TTC549 (cell line): ENCODE results near the gene OR52A5.

ENCODE experiments used
- FAIRE-seq: peaks from 2 replicates; lab custom pipeline; 2012; peaks lifted over from hg19 to GRCh38; lab: Jason Lieb, UNC

Gene OR52A5

DNA sequence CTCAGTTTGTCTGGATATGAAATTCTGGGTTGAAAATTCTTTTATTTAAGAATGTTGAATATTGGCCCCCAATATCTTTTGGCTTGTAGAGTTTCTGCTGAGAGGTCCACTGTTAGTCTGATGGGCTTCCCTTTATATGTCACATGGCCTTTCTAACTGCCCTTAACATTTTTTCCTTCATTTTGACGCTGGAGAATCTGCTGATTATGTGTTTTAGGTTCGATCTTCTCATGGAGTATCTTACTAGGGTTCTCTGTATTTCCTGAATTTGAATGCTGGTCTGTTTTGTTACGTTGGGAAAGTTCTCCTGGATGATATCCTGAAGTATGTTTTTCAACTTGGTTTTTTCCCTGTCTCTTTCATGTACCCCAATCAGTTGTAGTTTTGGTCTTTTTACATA lies 22.8 kb downstream of the OR52A5 start:
- no peak for FAIRE-seq

DNA sequence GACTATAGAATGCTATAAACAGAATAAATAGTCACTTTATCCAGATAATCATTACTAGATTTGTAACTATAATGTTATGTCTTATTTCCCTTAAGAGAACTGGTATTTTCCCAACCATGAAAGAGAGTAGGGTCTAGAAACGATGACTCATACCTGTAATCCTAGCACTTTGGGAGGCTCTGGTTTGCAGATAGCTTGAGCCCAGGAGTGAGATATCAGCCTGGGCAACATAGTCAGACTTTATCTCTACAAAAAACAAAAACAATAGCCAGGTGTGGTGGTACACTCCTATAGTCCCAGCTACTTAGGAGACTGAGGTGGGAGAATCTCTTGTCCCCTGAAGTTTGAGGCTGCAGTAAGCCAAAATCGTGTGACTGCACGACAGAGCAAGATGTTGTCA lies 30.9 kb downstream of the OR52A5 start:
- FAIRE-seq, result no peak

DNA sequence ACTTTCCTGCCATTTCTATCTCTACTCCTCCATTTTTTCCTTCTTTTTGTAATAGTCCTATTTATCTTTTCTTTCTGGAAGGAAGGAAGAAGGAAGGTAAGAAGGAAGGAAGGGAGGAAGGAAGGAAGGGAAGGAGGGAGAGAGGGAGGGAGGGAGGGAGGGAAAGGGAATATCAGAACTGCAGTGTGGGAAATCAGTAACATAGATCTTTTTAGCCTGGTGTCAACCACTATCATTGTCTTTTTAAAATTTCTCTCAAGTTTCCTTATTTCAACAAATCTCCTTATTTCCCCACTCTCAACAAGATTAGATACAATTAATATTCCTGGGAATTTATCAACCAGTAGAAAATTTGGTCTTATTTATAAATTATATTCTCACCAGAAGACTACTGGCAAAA lies 35.1 kb downstream of the OR52A5 start:
- FAIRE-seq, result no peak

DNA sequence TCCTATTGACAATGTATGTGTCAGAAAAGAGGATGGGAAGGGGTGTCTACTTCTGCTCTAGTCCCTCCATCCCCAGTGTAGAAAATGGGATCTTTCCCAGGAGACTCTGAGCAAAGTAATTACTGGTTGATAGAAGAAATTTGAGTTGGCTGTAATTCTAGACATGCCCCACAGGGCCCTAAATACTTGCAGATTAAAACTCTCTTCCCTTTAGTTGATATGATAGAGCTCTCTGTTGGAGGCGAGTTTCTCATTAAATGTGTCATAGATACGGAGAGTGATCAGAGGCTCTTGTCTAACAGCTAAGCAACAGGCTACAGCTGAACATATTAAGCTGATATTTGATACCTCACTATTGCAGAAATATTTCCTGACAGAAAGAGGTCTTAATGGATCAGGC lies 35.9 kb downstream of the OR52A5 start:
- FAIRE-seq, result no peak

DNA sequence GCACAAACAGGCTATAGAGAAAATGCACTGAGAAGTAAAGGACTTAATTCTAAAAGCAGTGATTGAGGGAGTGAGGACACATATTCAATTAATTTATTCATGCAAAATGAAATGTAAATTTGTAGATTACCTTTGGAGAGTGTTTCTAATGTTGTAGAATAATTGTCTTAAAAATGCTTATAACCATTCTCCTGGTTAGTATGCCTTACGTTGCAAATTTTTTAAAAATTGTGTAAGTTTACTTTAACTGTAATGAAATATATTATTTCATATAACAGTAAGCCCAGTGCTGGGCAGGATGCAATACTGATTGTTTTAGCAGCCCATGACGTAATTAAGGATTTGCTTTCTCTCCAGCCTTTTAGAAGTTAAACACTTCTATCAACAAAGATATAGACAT lies 42.1 kb downstream of the OR52A5 start:
- FAIRE-seq, result no peak

DNA sequence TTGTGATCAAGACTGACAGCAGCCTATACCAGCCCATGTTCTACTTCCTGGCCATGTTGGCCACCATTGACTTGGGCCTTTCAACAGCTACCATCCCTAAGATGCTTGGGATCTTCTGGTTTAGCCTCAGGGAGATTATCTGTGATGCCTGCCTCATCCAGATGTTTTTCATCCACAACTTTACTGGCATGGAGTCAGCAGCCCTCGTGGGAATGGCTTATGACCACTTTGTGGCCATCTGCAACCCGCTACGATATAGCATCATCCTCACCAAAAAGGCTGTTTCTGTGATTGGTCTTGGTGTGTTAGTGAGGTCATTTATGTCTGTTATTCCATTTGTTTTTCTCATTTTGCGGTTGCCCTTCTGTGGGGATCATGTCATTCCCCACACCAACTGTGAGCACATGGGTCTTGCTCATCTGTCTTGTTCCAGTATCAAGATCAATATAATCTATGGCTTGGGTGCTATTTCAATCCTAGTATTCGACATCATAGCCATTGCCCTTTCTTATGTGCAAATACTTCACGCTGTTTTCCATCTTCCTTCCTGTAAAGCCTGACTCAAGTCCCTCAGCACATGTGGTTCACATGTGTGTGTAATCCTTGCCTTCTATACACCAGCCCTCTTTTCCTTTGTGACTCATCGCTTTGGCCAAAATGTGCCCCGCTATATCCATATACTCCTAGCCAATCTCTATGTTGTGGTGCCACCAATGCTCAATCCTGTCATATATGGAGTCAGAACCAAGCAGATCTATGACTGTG lies 45.2 kb downstream of the OR52A5 start:
- FAIRE-seq, result no peak

DNA sequence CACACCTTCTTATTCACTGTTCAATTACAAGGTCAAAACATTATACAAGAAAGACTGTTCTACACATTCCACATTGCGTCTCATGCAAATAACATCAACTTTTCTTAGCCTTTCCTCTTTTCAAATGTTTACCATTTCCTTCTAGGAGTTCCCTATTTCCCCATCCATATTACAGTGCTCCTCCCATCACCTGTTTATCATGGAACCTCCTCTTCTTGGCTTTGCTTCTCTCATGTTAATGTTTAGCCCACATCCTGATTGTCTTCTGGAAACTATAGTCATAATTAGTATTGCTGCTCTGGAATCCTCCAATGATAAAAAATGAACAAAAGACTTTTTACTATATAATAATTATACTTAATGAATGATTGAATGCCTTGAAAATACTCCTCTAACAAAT lies 47.5 kb downstream of the OR52A5 start:
- FAIRE-seq, result no peak

DNA sequence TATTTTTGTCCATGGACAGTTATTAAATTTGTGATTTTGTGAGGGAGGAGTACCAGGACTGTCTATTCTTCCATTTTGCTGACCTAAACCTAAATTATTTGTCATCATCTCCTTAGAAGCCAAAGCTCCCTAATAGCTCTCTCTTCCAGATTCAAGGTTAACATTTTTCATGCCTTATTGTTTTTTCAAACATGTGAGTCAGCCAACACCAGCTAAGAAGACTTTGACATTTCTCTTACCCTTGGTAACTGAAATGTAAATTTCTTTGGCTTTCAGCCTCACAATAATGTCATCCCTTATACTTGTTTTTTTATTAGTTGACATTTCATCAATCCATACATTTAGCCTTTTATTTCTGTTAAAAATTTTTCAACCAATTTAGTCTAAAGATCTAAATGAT lies 49.6 kb downstream of the OR52A5 start:
- FAIRE-seq, result no peak

DNA sequence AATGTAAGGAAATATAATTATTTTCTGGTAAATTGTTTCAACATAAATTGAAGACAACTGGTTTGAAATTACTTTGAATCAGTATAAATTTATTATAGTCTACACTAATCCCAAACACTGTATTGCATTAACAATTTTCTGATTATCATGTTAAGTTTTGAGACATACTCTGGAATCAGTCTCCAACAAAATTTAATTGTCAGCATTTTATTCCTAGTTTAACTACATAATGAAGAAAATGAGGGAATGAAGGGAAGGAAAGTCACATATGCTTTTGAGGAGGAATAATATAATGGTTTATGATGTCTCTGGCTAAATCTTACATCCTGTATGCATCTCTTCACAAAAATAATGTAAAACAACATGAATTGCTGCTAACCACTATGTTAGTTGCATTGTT lies 54.6 kb downstream of the OR52A5 start:
- FAIRE-seq, result no peak

DNA sequence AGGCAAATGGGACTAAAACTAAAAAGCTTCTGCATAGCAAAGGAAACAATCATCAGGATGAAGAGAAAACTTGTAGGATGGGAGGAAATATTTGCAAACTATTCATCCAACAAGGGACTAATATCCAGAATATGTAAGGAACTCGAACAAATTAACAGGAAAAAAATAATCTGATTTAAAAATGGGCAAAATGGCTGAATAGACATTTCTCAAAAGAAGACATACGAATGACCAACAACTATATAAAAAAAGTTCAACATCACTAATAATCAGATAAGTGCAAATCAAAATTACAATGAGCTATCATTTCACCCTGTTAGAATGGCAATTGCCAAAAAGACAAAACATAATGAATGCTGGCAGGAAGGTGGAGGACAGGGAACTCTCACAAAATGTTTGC lies 56.8 kb downstream of the OR52A5 start:
- FAIRE-seq, result no peak
